ENCODE results near the gene CAMK1. TPM values are rescaled to one million over a fixed set of nuclear protein-coding genes. Genes with fewer than 3 reads are reported as not detected.

Gene CAMK1
- total and polyA plus RNA-seq, 2 of the 4 experiments (the other 2 are of a cell fraction): 33.3 to 36.4 TPM

GRCh38 chr3:9729419-9729818 is 40.3 kb downstream of the CAMK1 start:
- no peak overlapping the region for H3K9ac ChIP-seq (ENCODE audit: low read depth, low read length)
- no peak overlapping the region for H2BK20ac ChIP-seq (ENCODE audit: low read depth, low read length)
- no peak overlapping the region for H2BK5ac ChIP-seq (ENCODE audit: low read depth, low read length, poor library complexity, severe bottlenecking)
- dilution Hi-C loops (cut with HindIII; ENCODE audit: low sequenced_read_pairs, unreplicated experiment): no loop called here
- H3K79me1 ChIP-seq (ENCODE audit: low read depth in 1 of 2, low read length in 2 of 2): peaks cover 4 to 21% of the 10 kb centered on the region in 2 experiments; a peak in 2 of 4 replicates
- no peak overlapping the region for H4K8ac ChIP-seq (ENCODE audit: low read depth in 2 of 2, low read length in 2 of 2)
- H3K4ac ChIP-seq (ENCODE audit: low read depth, low read length): no peak overlapping the region
- no peak overlapping the region for H3K18ac ChIP-seq (ENCODE audit: low read depth, low read length)
- H4K20me1 ChIP-seq (ENCODE audit: insufficient read depth, low read length): peaks cover 25% of the 10 kb centered on the region
- no peak overlapping the region for H2BK120ac ChIP-seq (ENCODE audit: low read depth, low read length)
- H2AK5ac ChIP-seq (ENCODE audit: low read depth, low read length): no peak overlapping the region
- H2AK9ac ChIP-seq (replicated peaks; ENCODE audit: low read depth, low read length, poor library complexity): no peak overlapping the region
- no peak overlapping the region for H4K5ac ChIP-seq (ENCODE audit: low read depth, low read length)
- H3K27ac ChIP-seq (ENCODE audit: insufficient read depth, low read length): no peak overlapping the region
- H3K9me1 ChIP-seq (ENCODE audit: insufficient read depth, low read length): peaks cover 10% of the 10 kb centered on the region; the same call in 1 of the 2 replicates
- DNase-seq: no peak
- WGBS, 2 experiments (ENCODE audit: extremely low coverage in 2 of 2, insufficient read length in 1 of 2): 93% methylated on average over 5 of the region's 10 CpGs; no CpG with 5 or more reads in 1 of the 2 experiments
- no peak overlapping the region for H3K14ac ChIP-seq (replicated peaks; ENCODE audit: low read depth, low read length)
- TF ChIP-seq ELK1 (IDR thresholded peaks at IDR 0.05; ENCODE audit: borderline replicate concordance, low read depth, low read length) (no peak), MAFK (IDR thresholded peaks at IDR 0.05; ENCODE audit: low read depth, low read length) (no peak), FOS (IDR thresholded peaks at IDR 0.05; ENCODE audit: low read depth, low read length) (no peak), POLR2A (IDR thresholded peaks at IDR 0.05; ENCODE audit: low read depth, low read length) (no peak), RFX5 (IDR thresholded peaks at IDR 0.05; ENCODE audit: low read depth, low read length) (no peak), CEBPB (IDR thresholded peaks at IDR 0.05; ENCODE audit: low read depth, low read length) (no peak), NFE2L2 (IDR thresholded peaks at IDR 0.05; ENCODE audit: low read depth, low read length) (no peak), SMC3 (IDR thresholded peaks at IDR 0.05; ENCODE audit: low read depth, low read length) (no peak), BHLHE40 (IDR thresholded peaks at IDR 0.05; ENCODE audit: low read depth, low read length) (no peak)
- TF ChIP-seq, protein P1, sequence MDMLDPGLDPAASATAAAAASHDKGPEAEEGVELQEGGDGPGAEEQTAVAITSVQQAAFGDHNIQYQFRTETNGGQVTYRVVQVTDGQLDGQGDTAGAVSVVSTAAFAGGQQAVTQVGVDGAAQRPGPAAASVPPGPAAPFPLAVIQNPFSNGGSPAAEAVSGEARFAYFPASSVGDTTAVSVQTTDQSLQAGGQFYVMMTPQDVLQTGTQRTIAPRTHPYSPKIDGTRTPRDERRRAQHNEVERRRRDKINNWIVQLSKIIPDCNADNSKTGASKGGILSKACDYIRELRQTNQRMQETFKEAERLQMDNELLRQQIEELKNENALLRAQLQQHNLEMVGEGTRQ (IDR thresholded peaks at IDR 0.05; ENCODE audit: low read depth, low read length): no peak
- no peak overlapping the region for H2BK15ac ChIP-seq (ENCODE audit: low read depth, low read length)
- POLR2A ChIA-PET (ENCODE audit: unreplicated experiment): no interaction called here
- no peak overlapping the region for H2AFZ ChIP-seq (replicated peaks; ENCODE audit: low read length, poor library complexity)
- no peak for ATAC-seq (ENCODE audit: low read depth)
- no peak overlapping the region for H3K56ac ChIP-seq (ENCODE audit: extremely low read depth, insufficient read depth, low read length)
- no peak overlapping the region for H3K23ac ChIP-seq (ENCODE audit: low read depth, low read length)
- intact Hi-C loops (cut with micrococcal nuclease): no loop called here
- H3K36me3 ChIP-seq (ENCODE audit: control insufficient read depth, insufficient read depth, low read length): peaks cover 5% of the 10 kb centered on the region
- no peak overlapping the region for H3K4me3 ChIP-seq (ENCODE audit: insufficient read depth, low read depth, low read length)
- no peaks in the 10 kb centered on the region for H3K9me3 ChIP-seq (ENCODE audit: control insufficient read depth, insufficient read depth, low read length)
- H3K4me2 ChIP-seq (ENCODE audit: low read depth, low read length): no peak overlapping the region
- no peaks in the 10 kb centered on the region for H3K27me3 ChIP-seq (ENCODE audit: control insufficient read depth, insufficient read depth, low read length)
- in situ Hi-C loops (cut with MboI; ENCODE audit: low sequenced_read_pairs): no loop called here
- no peak overlapping the region for H4K91ac ChIP-seq (ENCODE audit: insufficient read depth, low read depth, low read length)
- CTCF ChIA-PET: interaction anchor here (0.6 kb wide), 1 partner anchor 37 kb away, joined by 3 read pairs; no protein-coding TSS in a partner anchor
- BruUV-seq (replicated peaks): no TSS peak
- peaks cover 8% of the 10 kb centered on the region; the same call in 1 of the 2 replicates for H3K4me1 ChIP-seq (ENCODE audit: control insufficient read depth, insufficient read depth, low read length)

All from IMR-90 (cell line).